ENCODE data around the gene CYFIP1. TPM values are rescaled to one million over a fixed set of nuclear protein-coding genes. Genes with fewer than 3 reads are reported as not detected.

The CYFIP1 gene
- total RNA-seq, 1 experiment from 2014 or later: 143 TPM

DNA sequence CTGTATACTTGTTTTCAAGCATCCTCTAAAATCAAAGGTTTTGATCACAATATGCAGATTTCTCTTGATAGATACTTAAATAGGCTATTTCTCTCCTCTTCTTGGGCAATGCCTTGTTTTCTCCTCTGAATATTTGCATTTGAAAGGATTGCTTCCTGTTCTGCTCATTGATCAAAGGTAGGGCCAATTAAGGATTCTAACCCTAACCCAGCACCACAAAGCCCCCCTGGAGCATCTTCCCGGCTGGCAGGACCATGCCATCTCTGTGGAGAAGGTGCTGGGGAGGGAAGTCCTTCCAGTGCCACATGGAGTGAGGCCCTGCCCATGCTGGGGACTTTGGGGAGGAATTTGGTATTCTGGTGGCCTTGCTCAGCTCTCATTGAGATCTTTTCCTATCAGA lies 153.0 kb downstream of the CYFIP1 start:
- Histone ChIP-seq H3K9me3 (ENCODE audit: control insufficient read depth in 1 of 2, insufficient read depth in 1 of 2, low read depth in 1 of 2, low read length in 2 of 2) (no peaks in the 10 kb centered on the region), H3K36me3 (ENCODE audit: control insufficient read depth in 1 of 2, insufficient read depth in 2 of 2, low read length in 2 of 2) (peaks cover 23 to 29% of the 10 kb centered on the region in 2 experiments), H3K27me3 (ENCODE audit: insufficient read depth, low read length) (no peaks in the 10 kb centered on the region), H3K9me2 (ENCODE audit: insufficient read depth) (no peaks in the 10 kb centered on the region), H3K79me2 (ENCODE audit: insufficient read depth, low read length) (no peaks in the 10 kb centered on the region), H2AFZ (ENCODE audit: low read depth, low read length, poor library complexity, severe bottlenecking) (no peak overlapping the region), H4K20me1 (ENCODE audit: insufficient read depth) (no peaks in the 10 kb centered on the region), H3K9ac (ENCODE audit: low read length) (no peak overlapping the region), H3K4me1 (ENCODE audit: control insufficient read depth in 1 of 2, insufficient read depth in 2 of 2, low read length in 2 of 2) (no peaks in the 10 kb centered on the region), H3K4me2 (ENCODE audit: low read length) (no peak overlapping the region), H3K27ac (ENCODE audit: low read depth, low read length) (no peak overlapping the region), H3K4me3 (replicated peaks in 1 of 2; ENCODE audit: low read depth in 1 of 2, low read length in 2 of 2) (no peak overlapping the region)
- ChIA-PET POLR2A (no interaction called here), RAD21 (ENCODE audit: low non-redundant PET in 1 of 2, low total read pairs in 2 of 2, uncharacterized antibody in 2 of 2, unreplicated experiment in 2 of 2) (no interaction called here), CTCF (no interaction called here)
- BruUV-seq (replicated peaks): no TSS peak
- ATAC-seq: no peak
- no peak for DNase-seq (ENCODE audit: low read depth, low spot score)
- intact Hi-C loops (cut with micrococcal nuclease): no loop called here
- TF ChIP-seq, protein P1, sequence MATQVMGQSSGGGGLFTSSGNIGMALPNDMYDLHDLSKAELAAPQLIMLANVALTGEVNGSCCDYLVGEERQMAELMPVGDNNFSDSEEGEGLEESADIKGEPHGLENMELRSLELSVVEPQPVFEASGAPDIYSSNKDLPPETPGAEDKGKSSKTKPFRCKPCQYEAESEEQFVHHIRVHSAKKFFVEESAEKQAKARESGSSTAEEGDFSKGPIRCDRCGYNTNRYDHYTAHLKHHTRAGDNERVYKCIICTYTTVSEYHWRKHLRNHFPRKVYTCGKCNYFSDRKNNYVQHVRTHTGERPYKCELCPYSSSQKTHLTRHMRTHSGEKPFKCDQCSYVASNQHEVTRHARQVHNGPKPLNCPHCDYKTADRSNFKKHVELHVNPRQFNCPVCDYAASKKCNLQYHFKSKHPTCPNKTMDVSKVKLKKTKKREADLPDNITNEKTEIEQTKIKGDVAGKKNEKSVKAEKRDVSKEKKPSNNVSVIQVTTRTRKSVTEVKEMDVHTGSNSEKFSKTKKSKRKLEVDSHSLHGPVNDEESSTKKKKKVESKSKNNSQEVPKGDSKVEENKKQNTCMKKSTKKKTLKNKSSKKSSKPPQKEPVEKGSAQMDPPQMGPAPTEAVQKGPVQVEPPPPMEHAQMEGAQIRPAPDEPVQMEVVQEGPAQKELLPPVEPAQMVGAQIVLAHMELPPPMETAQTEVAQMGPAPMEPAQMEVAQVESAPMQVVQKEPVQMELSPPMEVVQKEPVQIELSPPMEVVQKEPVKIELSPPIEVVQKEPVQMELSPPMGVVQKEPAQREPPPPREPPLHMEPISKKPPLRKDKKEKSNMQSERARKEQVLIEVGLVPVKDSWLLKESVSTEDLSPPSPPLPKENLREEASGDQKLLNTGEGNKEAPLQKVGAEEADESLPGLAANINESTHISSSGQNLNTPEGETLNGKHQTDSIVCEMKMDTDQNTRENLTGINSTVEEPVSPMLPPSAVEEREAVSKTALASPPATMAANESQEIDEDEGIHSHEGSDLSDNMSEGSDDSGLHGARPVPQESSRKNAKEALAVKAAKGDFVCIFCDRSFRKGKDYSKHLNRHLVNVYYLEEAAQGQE (IDR thresholded peaks at IDR 0.05; ENCODE audit: low read depth): no peak
- TF ChIP-seq RAD21 (IDR thresholded peaks at IDR 0.05; ENCODE audit: low read depth): no peak
- TF ChIP-seq SRF (IDR thresholded peaks at IDR 0.05; ENCODE audit: low read depth): no peak
- TF ChIP-seq ELF1 (IDR thresholded peaks at IDR 0.05; ENCODE audit: borderline replicate concordance, low read depth): no peak
- TF ChIP-seq EZH2 (IDR thresholded peaks at IDR 0.05): no peak
- TF ChIP-seq POLR2AphosphoS5 (IDR thresholded peaks at IDR 0.05; ENCODE audit: low read depth, low read length): no peak
- no peak for TF ChIP-seq EZH2phosphoT487 (IDR thresholded peaks at IDR 0.05; ENCODE audit: borderline replicate concordance)
- TF ChIP-seq, protein P2, sequence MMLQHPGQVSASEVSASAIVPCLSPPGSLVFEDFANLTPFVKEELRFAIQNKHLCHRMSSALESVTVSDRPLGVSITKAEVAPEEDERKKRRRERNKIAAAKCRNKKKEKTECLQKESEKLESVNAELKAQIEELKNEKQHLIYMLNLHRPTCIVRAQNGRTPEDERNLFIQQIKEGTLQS (IDR thresholded peaks at IDR 0.05): no peak
- TF ChIP-seq JUND (IDR thresholded peaks at IDR 0.05): no peak
- no peak for TF ChIP-seq ZNF274 (IDR thresholded peaks at IDR 0.05; ENCODE audit: low read depth, low read length)

All from HCT116 (cell line).